SU-DHL-6 (cell line): ENCODE measurements around the gene PPIB.

Experiments used
- CTCF ChIP-seq: fragments of 200-600 bp; sonication (generic); IDR thresholded peaks from one replicate; pipeline ENCODE4 v1.5.1; 2017; ENCODE audit warnings: antibody characterized with exemption, mild to moderate bottlenecking, low read length, moderate library complexity; ENCODE audit not compliant: insufficient read depth, poor library complexity, severe bottlenecking
- EZH2phosphoT487 ChIP-seq: fragments of 200-600 bp; sonication (generic), shearing (Covaris generic); conservative IDR thresholded peaks from 2 replicates; pipeline ENCODE4 v1.6.1; 2018; ENCODE audit warnings: mild to moderate bottlenecking, antibody characterized with exemption, low read length, moderate library complexity, mixed read lengths

- TF ChIP-seq CTCF (no peak), EZH2phosphoT487 (no peak)
Measured at GRCh38 chr15:64161688-64162477, 939 bp downstream of the PPIB start.
